HG03460 (cell line): Measurements from ENCODE around the gene MTHFSD.

Source experiments
- ATAC-seq: cut with Tn5 transposase; IDR thresholded peaks from one replicate; pipeline ENCODE4 v1.9.1; 2021; ENCODE audit not compliant: unreplicated experiment

Gene MTHFSD

GRCh38 chr16:86584726-86585721 lies 30.0 kb upstream of the MTHFSD start:
- no peak for ATAC-seq

GRCh38 chr16:86584071-86584685 lies 29.1 kb upstream of the MTHFSD start:
- ATAC-seq, result no peak

GRCh38 chr16:86581458-86581857 lies 26.4 kb upstream of the MTHFSD start:
- ATAC-seq, result no peak

DNA sequence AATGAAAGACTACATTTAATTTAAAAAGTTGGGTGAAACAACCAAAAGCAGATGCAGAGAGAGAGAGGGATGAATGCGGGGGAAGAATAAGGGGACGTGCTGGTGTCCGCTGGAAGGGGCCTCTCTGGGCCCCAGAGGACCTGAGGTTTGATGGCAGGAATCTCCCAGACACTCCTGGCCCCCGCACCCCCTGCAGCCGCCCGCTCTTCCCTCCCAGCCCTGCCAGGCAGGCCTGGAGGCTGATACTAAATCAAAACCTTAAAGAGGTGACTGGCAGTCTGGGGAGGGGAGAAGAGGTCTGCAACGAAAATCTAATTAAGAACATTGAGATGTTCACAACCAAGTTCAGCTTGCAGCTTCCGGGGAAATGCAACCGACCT lies 25.7 kb upstream of the MTHFSD start:
- no peak for ATAC-seq

DNA sequence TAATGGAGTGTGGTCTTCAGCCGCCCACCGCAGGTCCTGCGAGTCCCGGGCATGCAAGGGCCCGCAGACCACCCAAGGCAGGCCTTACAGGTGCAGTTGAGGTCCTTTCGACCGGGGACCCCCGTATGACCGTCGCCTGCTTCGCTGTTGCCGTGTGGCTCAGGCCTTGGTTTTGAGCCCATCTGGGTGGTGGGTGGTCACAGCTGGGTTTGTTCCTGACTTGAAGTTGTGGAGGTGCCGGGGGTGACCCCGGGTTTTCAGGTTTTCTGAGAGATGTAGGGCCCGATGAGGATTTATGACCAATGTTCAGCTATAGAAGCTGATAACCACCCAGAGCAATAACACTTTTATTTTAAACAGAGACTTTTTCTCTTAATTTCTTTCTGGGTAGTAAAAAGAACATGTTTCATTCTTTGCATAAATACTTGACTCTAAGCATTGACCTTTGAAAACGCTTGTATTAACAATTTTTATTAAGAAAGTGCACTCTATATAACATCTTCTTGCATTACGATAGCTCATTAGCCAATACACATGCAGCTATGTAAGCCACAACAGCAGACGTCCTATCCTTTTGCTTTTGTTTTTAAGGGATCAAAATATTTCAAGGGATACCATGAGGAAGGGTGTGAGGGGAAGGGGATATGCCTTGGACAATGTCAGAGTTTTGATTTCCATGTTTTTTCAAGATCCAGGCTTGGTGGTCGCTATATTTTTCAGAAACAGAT lies 25.2 kb upstream of the MTHFSD start:
- no peak for ATAC-seq

GRCh38 chr16:86579268-86580062 lies 24.4 kb upstream of the MTHFSD start:
- no peak for ATAC-seq

DNA sequence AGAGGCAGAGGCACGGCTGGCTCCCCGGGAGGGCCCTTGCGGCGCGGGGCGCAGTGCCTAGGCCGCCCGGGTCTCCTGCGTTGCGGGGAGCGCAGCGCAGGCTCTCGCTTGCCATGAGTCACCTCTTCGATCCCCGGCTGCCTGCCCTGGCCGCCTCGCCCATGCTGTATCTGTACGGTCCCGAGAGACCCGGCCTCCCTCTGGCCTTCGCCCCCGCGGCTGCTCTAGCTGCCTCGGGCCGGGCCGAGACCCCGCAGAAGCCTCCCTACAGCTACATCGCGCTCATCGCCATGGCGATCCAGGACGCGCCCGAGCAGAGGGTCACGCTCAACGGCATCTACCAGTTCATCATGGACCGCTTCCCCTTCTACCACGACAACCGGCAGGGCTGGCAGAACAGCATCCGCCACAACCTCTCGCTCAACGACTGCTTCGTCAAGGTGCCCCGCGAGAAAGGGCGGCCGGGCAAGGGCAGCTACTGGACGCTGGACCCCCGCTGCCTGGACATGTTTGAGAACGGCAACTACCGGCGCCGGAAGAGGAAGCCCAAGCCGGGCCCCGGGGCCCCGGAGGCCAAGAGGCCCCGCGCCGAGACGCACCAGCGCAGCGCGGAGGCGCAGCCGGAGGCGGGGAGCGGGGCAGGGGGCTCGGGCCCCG lies 23.7 kb upstream of the MTHFSD start:
- no peak for ATAC-seq

DNA sequence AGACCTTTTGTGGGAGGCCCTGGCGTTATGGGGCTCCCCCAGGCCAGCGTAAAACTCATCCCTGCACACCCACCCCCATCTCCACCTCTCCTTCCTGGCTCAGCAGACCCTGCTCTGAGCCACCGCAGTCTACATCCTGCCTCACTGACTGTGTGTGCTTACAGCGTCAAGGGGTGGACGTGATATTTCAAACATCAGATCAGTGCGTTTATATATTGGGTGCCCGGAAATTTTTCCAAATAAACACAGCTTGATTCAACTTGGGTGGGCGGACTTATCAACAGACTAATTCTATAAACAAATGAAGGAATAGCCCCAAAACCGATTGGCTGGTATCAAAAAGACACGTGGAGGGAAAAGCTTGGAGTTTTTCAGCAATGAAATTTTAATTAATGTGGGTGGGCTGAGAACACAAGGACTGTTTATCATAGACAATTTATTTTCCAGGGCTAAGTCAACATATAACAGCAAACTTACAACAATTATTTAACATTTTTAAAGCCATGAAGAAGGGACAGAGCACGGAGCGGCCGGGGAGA lies 23.1 kb upstream of the MTHFSD start, which contains the start of gene FOXL1:
Gene FOXL1, plus strand, starts transcription at position 489 of the 539 bp plus-strand sequence. CDS start 175 bp downstream, outside the sequence.
- no peak for ATAC-seq

GRCh38 chr16:86577314-86577971 lies 22.4 kb upstream of the MTHFSD start:
- no peak for ATAC-seq

- ATAC-seq, result no peak
Measured at GRCh38 chr16:86576591-86577313, 21.7 kb upstream of the MTHFSD start.

DNA sequence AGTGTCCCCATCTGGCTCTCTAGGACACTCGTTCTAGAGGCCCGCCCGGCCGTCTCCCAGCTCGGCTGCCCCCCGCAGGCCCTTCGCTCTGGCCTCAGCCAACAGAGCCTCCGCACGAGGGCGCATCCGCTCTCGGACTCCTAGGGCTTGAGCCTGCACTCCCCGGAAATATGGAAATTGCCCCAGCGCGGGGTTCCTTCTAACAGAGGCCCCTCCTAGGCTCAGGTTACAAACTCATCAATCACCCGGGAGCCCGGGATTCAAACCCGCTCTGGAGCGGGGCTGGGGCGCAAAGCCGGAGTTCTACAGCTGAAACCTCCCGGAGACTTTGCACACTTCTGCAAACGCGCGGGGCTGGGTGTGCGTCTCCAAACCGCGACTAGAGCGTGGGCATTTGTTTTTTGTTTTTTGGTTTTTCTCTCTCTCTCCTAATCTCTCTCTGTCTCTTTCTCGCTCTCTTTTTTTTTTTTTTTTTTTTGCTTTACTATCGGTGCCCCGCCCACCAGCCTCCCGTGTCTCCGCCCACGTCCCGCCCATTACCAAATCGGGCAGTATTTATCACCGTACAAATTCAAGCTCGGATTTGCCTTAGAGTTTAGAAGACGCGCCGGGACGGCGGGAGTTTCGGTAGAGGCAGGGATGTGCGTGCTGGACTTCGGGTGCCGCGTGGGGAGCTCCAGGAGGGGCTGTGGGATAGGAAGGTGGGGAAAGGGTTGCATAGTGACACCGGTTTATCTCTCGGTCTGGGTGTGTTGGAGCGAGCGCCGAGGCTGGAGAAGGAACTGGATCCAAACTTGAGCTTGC lies 20.9 kb upstream of the MTHFSD start:
- no peak for ATAC-seq

GRCh38 chr16:86575095-86575685 lies 20.2 kb upstream of the MTHFSD start:
- ATAC-seq, result no peak

- ATAC-seq, result no peak
Measured at GRCh38 chr16:86574646-86575045, 19.6 kb upstream of the MTHFSD start.

- ATAC-seq, result no peak
Measured at GRCh38 chr16:86573646-86574508, 18.8 kb upstream of the MTHFSD start.

DNA sequence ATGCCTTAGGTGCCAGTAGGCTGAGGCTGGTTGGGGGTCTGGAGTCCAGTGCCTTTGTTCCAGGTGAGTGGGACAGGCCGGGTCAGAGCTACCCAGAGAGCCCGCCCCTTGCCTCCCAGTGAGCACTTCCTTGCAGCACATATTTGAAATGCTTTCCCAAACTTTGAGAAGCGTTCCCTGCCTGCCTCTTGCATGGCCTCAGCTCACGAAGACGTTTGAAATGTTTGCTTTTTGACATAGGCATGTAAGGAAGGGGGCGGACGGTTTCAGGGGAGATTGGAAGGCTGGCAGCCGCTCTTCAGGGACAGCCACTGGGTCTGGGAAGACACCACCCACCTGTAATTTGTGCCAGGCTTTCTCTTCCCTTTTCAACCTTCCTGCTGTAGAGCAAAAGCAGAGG lies 18.2 kb upstream of the MTHFSD start:
- ATAC-seq, result no peak

GRCh38 chr16:86572606-86573005 lies 17.6 kb upstream of the MTHFSD start:
- no peak for ATAC-seq
